ENCODE data around the gene HERC5.
"Not testable (repeated sequence)": the region's sequence is repeated elsewhere in the genome, so short reads cannot be mapped to it uniquely, and the experiment has no call there.

HERC5 gene

DNA sequence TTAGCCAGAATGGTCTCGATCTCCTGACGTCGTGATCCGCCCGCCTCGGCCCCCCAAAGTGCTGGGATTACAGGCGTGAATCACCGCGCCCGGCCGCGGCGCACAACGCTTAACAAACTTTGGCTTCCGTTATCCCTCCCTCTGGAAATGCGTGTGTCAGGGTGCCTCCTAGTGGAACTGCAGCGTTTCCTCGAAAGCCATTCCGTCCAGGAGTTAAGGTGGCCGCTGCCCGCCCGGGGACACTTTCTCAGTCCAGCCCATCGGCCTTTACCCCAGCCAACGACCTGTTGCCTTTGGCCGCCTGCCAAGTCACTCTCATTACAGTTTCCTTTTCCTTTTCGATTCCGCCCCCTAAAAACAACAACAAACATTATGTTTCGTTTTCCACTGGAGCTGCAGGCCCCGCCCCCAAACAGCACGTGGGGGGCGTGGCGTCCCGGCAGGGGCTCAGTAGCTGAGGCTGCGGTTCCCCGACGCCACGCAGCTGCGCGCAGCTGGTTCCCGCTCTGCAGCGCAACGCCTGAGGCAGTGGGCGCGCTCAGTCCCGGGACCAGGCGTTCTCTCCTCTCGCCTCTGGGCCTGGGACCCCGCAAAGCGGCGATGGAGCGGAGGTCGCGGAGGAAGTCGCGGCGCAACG is at the start of gene HERC5:
Gene HERC5 (plus strand): TSS at position 450 of the 637 bp plus-strand sequence. CDS start 151 bp downstream, at position 601.
- DNase-seq: peak; percentile 93

DNA sequence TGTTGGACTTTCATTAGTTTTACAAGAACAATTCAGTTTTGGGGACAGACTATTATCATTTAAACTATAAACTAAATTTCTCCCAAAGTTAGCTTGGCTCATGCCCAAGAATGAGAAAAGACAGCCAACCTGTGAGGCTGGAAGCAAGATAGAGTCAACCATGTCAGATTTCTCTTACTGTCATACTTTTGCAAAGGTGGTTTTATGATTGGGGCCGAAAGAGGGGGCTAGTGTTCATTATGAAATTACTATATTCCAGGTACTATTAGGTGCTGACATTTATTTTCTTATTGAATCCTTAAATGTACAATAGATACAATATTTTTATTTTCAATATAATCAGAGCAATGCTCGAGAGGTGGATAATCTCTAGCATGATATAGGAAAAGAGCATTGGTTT is 47.7 kb upstream of the HERC5 start:
- peak; percentile 8 for DNase-seq

DNA sequence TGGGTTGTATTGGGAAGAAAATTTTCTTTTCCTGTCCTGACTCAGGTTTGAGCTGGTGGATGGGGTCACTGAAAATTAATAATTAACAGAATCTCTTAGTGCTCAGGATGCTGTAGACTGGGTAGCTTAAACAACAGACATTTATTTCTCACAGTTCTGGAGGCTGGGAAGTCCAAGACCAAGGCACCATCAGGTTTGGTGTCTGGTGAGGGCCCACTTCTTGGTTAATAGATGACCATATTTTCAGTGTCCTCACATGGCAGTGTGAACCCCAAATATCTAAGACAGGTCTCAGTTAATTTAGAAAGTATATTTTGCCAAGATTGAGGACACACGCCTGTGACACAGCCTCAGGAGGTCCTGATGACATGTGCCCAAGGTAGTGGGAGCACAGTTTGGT is 47.1 kb upstream of the HERC5 start:
- no peak for DNase-seq

DNA sequence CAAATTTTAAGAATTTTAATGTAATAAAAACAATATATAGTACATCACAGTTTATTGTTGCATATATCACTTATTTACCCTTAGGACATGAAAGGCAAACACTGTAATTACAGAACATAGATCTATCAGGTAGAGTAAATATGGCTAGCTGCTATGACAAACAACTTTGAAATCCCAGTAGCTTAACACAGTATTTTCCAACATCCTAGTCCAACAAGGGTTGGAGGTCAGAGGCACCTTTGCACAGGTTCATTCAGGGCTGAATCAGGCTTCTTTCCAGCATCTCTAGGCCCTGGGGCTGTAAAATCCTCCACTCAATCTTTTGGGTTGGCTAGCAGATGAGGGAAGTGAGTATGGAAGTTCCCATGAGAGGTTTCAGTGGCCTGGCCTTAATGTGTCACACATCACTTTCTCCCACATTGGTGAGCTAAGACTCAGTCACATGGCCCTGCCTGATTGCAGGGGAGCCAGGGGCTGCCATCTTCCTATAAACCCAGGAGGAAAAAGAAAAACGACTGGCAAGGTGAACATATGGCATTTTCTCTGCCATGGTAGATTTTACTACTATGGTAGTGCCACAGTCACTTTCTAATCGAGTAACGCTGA is 45.3 kb upstream of the HERC5 start:
- no peak for DNase-seq

DNA sequence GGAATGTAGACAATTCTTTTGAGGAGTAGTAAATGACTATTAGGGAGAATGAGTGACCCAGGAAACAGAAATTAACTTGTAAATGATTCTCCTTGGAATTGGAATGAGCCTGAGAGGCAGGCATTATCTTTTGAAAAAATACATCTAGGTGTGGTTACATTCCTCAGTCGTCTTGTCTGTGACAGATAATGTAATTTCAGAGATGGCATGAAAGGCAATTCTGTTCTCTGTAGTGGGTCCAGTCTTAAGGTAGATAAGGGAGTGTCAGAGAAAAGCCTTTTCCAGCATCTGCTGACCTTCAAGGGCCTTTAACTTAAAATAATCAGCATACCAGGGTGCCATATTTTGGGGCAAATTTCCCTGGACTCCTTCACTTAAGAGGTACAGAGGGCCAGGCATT is 43.1 kb upstream of the HERC5 start:
- no peak for DNase-seq

DNA sequence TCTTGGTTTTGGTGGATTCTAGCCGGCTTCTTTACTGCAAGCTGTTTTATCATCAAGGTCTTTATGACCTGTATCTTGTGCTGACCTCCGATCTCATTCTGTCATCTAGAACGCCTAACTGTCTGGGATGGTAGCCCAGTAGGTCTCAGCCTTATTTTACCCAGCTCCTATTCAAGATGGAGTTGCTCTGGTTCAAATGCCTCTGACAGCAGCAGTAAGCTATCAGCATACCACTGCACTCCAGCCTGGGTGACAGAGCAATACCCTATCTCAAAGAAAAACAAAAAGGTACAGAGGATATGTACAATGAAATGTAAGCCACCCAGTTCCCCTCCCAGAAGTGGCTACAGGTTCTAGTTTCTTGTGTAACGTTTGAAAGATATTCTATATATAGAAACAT is 42.2 kb upstream of the HERC5 start:
- no peak for DNase-seq

DNA sequence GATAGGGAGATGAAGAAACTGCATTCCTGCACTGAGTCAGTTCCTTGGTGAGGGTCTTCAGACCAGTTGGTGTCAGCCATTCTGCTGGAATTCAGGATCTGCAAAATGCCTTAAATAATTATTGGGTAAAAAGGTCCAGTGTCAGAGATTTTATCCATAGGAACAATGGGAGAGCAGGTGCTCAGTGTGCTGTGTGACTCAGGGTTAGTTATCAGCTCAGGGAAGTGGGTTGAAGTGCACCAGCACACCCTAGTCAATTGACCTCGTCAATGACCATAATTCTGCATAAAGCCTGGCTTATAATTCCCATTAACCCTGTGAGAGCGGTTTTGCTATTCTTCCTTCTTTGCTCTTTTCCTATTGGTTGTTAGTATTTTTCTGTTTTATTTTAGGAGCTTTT is 40.9 kb upstream of the HERC5 start:
- DNase-seq: no peak

DNA sequence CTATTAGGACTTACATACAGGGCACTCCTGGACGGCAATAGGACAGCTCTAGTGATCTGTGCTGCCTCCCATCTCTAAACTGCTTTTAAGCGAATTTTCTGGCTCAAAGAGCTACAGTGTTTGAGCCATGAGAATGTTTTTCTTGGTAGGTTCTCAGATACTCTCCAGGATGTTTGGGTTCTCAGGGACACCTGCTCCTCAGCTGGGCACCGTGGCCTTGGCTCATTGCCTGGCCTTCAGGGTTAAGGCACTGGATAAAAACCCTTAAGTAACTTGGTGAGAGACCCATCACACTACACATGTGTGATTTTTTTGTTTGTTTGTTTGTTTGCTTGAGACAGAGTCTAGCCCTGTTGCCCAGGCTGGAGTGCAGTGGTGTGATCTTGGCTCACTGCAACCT is 38.5 kb upstream of the HERC5 start:
- peak; percentile 57 for DNase-seq

DNA sequence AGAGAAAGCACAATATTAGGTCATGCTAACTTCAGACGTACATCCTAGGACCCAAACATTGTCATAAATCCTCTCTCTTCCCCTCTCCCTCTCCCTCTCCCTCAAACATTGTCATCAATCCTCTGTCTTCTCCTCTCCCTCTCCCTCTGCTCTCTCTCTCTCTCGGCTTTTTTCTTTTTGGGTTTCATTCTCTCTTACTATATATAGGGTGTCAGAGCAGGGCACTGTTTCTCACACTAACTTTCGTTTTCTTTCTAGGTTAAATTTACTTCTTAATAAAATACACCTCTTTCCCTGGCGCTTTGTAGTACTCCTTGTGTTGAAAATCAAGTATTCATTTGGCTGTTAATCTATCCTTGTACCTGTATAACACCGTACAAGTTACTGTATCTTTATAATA is 37.0 kb upstream of the HERC5 start:
- peak; percentile 6 for DNase-seq

DNA sequence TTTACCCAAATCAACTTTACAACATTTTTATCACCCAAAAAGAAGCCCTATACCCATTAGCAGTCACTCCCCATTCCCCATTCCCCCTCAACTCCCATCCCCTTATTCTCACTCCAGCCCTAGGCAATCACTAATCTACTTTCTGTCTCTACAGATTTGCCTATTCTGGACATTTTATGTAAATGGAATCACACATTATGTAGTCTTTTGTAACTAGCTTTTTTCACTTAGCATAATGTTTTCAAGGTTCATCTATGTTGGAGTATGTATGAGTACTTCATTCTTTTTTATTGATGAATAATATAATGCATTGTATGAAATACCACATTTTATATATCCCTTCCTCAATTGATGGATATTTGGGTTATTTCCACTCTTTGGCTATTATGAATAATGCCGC is 36.1 kb upstream of the HERC5 start:
- no peak for DNase-seq

DNA sequence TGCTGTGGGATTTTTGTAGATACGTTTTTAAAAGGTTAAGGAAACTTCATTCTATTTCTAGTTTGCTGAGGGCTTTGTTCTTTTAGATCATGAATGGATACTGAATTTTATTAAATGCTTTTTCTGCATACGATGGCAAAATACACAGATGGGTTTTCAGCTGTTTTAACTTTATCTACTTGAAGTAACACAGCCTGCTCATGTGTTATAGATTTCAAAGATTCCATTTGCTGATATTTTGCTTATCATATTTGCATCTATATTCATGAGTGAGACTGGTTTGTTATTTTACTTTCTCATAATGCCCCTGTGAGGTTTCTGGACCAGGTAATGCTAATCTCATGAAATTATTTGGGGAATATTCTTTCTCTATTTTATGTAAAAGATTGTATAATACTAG is 34.5 kb upstream of the HERC5 start:
- no peak for DNase-seq

DNA sequence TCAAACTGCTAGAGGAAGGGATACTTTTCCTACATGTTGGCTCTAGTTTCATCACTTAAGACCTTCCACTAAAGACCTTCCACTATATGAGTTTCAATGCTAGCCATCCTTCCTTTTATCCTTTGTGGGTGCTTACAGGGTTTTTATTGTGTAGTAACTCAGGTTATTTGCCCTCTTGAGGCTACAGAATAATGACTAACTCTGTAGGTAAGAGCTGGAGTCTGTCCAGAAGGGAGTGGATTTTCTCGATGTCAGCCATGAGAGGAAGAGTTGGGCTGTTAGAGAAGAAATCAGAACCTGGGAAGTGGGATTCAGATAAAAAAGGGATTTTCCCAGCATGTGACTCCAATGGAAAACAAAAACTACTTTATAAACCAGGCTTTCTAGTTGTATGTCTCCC is 27.5 kb upstream of the HERC5 start:
- no peak for DNase-seq

DNA sequence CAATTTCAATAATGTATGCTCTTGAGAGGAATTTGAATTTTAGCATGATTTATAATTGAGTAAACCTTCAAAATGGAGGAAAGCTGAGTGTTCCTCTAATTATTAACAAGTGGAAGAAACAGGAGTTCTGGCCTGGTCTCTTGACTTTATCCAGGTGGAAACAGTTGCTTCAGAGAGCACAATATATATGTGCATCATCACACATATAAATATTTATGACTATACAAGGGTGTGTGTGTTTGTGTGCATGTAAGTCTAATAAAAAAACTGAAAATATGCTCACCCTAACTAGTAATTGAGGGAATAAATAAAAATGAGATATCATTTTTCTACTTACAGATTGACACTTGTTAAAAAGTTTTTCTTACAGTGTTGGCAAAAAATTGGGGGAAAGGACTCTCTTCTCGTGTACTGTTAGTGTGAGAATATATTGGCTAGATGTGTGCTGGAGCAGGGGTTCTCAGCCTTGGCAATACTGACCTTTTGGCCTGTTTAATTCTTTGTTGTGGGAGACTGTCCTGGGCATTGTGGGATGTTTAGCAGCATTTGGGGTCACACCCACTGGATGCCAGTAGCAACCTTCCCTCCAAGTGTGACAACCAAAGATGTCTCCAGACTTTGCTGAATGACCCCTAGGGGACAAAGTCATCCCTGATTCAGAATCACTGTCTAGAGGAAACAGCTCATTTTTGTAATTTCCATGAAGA is 20.8 kb upstream of the HERC5 start:
- DNase-seq: no peak

DNA sequence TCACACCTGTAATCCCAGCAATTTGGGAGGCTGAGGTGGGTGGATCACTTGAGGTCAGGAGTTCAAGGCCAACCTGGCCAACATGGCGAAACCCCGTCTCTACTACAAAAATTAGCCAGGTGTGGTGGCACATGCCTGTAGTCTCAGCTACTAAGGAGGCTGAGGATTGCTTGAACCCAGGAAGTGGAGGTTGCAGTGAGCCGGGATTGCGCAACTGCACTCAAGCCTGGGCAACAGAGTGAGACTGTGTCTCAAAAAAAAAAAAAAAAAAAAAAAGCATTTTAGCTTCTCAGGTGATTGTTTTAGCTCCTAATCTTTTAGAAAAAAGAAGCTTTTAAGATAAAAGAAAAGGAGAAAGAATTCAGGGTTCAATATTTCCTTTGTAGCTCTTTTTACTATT is 19.0 kb upstream of the HERC5 start:
- not testable (repeated sequence) for DNase-seq

DNA sequence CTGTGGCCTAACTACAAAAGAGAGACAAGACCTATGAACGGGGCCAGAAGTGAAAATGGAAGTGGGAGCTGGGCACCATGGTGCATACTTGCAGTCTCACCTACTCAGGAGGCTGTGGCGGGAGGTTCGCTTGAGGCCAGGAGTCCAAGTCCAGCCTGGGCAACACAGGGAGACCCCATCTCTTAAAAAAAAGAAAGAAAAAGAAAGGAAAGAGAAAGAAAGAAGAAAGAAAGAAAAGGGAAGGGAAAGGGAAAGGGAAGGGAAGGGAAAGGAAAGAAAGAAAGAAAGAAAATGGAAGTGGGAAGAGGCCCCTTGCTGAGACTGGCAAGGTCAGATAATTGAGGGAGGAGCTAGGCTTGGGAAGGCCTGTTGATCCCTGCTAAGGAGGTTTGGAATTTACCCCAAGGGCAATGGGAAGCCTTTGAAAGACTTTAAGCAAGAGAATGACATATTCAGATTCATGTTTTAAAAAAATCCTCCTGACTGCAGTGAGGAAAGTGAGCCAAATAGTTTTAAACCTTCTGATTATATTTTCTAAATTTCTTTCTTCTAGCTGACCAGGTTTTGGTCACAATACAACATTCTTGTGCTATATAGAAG is 17.7 kb upstream of the HERC5 start:
- DNase-seq: no peak

DNA sequence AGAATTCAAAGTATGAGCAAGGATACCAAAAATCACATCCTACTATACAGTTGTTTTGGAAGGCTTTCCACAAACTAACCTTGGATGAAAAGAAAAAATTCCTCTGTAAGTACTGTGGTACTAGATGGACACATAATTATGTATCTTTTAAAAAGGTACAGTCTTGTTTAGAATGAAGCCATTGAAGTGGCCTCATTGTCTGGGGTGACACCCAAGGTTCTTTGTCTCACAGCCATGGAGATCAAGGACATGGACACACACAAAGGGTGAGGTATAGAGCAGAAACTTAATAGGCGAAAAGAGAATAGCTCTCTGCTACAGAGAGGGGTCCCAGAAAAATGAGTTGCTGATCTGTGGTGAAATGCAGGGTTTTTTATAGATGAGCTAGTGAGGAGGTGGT is 16.8 kb upstream of the HERC5 start:
- DNase-seq: no peak

DNA sequence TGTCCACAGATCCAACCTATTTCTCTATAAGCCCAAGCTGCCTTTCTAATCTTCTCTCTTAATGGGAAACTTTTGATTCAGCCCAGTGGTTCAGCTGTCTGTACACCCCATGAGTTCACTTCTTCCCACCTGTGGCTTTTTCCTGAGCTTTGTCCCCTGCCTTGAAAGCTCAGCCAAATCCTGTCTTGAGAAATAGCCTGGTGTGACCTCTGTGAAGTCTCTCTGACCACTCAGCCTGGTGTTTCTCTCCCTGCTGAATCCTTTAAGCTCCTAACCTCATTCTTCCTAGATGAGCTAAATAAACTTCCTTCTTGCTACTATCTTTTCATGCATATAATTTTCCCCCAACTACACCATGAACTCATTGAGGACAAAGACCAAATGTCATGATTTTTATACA is 15.2 kb upstream of the HERC5 start:
- no peak for DNase-seq

DNA sequence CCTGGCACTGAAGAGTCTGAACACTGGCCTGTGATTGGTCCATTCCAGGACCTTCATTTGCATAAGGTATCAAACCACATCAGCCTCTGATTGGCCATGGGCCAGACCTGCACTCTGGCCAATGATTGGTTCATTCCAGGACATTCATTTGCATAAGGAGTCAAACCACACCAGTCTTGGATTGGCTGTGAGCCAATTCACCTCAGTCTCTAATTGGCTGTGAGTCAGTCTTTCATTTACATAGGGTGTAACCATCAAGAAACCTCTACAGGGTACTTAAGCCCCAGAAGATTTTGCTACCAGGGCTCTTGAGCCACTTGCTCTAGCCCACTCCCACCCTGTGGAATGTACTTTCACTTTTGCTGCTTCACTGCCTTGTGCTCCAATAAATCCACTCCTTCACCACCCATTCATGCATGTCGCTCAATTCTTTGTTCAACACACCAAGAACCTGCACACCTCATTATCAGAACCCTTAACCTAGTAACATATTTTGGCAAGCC is 14.2 kb upstream of the HERC5 start:
- DNase-seq: no peak

DNA sequence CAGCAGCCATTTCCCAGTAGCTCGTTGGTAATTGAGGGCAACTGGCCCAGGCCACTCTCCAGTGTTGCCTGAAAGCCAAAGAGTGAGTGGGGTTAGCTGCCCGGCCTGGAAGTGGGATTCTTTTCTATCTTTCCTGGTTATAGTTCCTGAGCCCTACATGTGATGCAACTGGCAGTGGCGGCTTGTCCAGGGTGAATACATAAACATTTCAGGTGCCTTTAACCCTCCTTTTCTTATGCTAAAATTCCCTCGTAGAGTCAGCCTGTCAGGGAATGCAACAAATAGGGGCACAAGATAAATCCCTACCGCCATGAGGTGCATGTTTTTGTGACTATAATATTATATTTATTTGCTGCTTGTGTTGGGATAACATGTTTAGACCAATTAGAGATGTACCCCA is 13.4 kb upstream of the HERC5 start:
- no peak for DNase-seq

DNA sequence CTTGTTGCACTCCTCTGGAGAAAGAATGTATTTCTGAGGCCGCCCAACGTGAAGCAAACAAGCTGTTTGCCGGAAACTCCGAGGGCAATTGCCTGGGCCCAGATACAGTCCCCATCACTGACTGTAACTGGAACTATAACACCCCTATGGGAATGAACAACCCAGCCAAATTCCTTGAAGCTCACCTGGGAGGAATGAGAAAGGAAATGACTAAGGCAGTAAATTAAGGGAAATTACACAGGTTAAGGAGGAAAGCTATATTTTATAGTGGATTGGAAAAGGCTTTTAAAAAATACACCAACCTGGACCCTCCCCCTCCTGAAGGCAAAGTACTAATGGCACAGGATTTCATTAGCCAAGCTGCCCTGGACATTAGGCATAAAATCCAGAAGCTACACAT is 11.7 kb upstream of the HERC5 start:
- DNase-seq: no peak

DNA sequence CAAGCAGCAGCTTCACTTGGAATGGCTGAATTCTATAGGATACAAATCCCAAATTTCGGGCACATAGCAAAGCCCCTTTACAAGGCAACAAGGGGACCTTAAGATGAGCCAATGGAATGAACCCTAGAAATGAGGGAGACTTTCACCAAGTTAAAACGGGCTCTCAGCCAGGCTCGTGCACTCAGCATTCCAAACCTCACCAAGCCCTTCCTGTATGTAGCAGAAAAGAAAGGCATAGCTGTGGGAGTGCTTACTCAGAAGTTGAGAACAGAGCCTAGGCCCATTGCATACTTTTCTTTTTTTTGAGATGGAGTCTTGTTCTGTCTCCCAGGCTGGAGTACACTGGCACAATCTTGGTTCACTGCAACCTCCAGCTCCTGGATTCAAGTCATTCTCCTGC is 10.8 kb upstream of the HERC5 start:
- DNase-seq: no peak

DNA sequence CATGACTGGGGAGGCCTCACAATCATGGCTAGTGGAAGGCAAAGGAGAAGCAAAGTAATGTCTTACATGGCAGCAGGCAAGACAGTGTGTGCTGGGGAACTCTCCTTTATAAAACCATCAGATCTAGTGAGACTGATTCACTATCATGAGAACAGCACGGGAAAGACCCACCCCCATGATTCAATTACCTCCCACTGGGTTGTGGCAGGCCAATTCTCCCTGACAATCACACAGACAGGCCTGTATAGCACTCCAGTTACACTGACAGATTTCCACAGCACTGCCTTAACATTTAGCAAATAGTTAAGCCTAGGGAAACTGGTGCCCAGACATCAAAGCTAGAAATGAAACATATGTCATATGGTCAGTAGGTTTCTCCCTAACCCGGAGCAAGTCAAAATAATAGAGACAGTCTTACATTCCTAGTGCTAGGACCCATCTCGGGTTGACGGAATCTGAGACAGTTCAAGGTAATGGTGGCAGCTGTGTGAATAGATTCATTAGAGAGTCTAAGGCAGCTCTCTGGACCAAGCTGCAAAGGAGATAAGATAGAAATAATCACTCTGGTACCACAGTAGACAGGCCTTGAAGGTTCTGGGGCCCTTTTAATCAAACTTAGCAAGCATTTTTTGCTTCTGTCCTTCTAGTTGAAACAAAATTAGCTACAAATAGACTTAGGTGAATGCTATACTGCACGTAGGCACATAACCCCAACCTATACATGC is 9.4 kb upstream of the HERC5 start:
- no peak for DNase-seq

DNA sequence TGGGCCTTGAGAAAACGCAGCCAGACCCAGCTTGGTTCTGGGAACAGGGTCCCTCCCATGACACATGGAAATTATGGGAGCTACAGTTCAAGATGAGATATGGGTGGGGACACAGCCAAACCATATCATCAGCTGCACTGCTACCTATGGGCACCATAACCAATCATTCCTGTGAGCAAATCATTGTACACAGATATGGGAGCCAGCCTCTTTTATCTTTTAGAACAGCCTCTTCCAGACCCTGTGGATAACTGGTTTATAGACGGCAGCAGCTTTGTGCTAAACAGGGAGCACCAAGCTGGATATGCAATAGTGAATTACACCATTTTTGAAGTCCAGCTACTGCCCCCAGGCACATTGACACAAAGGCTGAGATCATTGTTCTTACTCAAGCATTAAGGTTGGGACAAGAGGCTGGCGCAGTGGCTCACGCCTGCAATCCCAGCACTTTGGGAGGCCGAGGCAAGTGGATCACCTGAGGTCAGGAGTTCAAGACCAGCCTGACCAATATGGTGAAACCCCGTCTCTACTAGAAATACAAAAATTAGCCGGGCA is 8.6 kb upstream of the HERC5 start:
- not testable (repeated sequence) for DNase-seq
